ENCODE results near the gene SCIMP. TPM values are rescaled to one million over a fixed set of nuclear protein-coding genes. Genes with fewer than 3 reads are reported as not detected.
A peak's percentile ranks its signal among the peaks of the same experiment; 100 is the strongest.
"Not testable (repeated sequence)": the region's sequence is repeated elsewhere in the genome, so short reads cannot be mapped to it uniquely, and the experiment has no call there.

SCIMP gene
- total RNA-seq, 1 experiment from 2014 or later = not detected

DNA sequence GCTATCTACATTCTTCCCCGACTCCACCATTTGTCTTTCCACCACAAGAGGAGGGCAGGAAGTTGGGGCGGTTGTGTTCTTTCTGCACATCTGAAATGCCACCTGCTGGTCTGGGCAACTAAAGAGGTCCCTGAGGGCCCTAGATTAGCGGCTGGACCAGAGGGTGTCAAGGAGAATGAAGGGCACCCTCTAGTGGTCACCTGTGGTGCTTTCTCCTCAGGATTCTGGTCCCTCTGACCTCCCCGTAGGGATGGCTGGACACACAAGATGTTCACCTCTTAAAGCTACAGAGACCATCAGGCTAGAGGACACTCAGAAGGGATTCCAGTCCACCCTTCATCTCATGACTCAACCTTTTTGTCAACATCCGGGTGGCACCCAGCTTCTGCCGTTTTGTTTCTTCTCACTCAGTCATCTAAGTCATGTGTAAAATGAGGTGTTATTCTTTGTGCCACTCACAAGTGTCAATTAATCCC, 2.9 kb upstream of the SCIMP start:
- no peaks in the 10 kb centered on the region for H3K36me3 Mint-ChIP-seq (ENCODE audit: insufficient read depth, unreplicated experiment)
- no peaks in the 10 kb centered on the region for H3K9me3 Mint-ChIP-seq (ENCODE audit: unreplicated experiment)
- H3K27me3 Mint-ChIP-seq (ENCODE audit: insufficient read depth, unreplicated experiment) = no peaks in the 10 kb centered on the region
- ChIA-PET POLR2A (interaction anchor here (0.6 kb wide), 1 partner anchor 570 kb away, joined by 3 read pairs; no protein-coding TSS in a partner anchor), CTCF (interaction anchor here (0.7 to 1.7 kb wide), 3 partner anchors 9 to 130 kb away, joined by 3 to 6 read pairs (median 4); no protein-coding TSS in a partner anchor)
- BruUV-seq (replicated peaks) = no TSS peak
- TF ChIP-seq CTCF (IDR thresholded peaks at IDR 0.05; ENCODE audit: unreplicated experiment) = peak; percentile 54
- DNase-seq (ENCODE audit: unreplicated experiment) = peak; percentile 83
- H3K4me1 Mint-ChIP-seq (ENCODE audit: insufficient read depth, unreplicated experiment) = no peaks in the 10 kb centered on the region
- no peak overlapping the region for H3K27ac Mint-ChIP-seq (ENCODE audit: low read depth, unreplicated experiment)
- H3K4me3 Mint-ChIP-seq (ENCODE audit: unreplicated experiment) = no peak overlapping the region
- intact Hi-C loops (cut with micrococcal nuclease) = loop anchor here (5.0 kb wide), 1 partner anchor 200 kb away; the partner anchor contains the start of gene SLC52A1

DNA sequence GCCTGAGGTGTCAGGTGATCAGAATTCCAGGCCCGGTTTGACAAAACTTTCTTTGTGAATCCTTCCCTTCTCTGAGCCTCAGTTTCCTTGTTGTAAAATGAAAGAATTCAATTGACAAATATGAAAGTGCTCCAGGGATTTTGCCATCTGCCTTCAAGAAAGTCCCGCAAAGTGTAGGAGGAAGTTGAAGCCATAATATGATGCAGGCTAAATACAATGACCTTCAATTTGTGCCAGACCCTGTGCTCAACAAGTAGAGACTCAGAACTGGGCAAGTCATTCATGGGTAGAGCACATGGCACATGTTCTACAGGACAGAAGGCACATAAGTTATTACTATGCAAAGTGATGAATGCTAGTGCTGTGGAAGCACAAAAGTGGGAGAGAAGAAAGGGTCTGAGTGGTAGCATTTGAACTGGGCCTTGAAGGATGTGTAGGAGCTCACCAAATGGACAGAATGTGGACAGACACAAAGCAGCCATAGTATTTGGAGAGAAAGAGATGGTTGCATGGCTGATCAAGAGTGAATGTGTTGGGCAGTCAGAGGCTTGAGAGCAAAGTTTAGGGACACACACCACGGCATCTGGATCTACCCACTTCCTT, 2.4 kb upstream of the SCIMP start:
- CTCF ChIA-PET = interaction anchor here (0.6 to 1.7 kb wide), 3 partner anchors 9 to 74 kb away, joined by 4 to 6 read pairs (median 6); no protein-coding TSS in a partner anchor
- no peaks in the 10 kb centered on the region for H3K27me3 Mint-ChIP-seq (ENCODE audit: insufficient read depth, unreplicated experiment)
- H3K27ac Mint-ChIP-seq (ENCODE audit: low read depth, unreplicated experiment) = no peak overlapping the region
- no peak for DNase-seq (ENCODE audit: unreplicated experiment)
- intact Hi-C loops (cut with micrococcal nuclease) = loop anchor here (5.0 kb wide), 1 partner anchor 200 kb away; the partner anchor contains the start of gene SLC52A1
- no peaks in the 10 kb centered on the region for H3K4me1 Mint-ChIP-seq (ENCODE audit: insufficient read depth, unreplicated experiment)
- no peaks in the 10 kb centered on the region for H3K36me3 Mint-ChIP-seq (ENCODE audit: insufficient read depth, unreplicated experiment)
- H3K9me3 Mint-ChIP-seq (ENCODE audit: unreplicated experiment) = no peaks in the 10 kb centered on the region
- POLR2A ChIA-PET = interaction anchor here (0.6 kb wide), 1 partner anchor 570 kb away, joined by 3 read pairs; no protein-coding TSS in a partner anchor
- BruUV-seq (replicated peaks) = no TSS peak
- H3K4me3 Mint-ChIP-seq (ENCODE audit: unreplicated experiment) = no peak overlapping the region
- no peak for TF ChIP-seq CTCF (IDR thresholded peaks at IDR 0.05; ENCODE audit: unreplicated experiment)

GRCh38 chr17:5233492-5233891, 1.2 kb downstream of the SCIMP start:
- H3K9me3 Mint-ChIP-seq (ENCODE audit: unreplicated experiment); intact Hi-C loops (cut with micrococcal nuclease); H3K4me1 Mint-ChIP-seq (ENCODE audit: insufficient read depth, unreplicated experiment); H3K4me3 Mint-ChIP-seq (ENCODE audit: unreplicated experiment); POLR2A ChIA-PET; H3K27me3 Mint-ChIP-seq (ENCODE audit: insufficient read depth, unreplicated experiment); H3K27ac Mint-ChIP-seq (ENCODE audit: low read depth, unreplicated experiment); H3K36me3 Mint-ChIP-seq (ENCODE audit: insufficient read depth, unreplicated experiment); DNase-seq (ENCODE audit: unreplicated experiment); BruUV-seq (replicated peaks): not testable (repeated sequence)
- CTCF ChIA-PET = interaction anchor here (0.7 kb wide), 1 partner anchor 182 kb away, joined by 3 read pairs; no protein-coding TSS in a partner anchor

DNA sequence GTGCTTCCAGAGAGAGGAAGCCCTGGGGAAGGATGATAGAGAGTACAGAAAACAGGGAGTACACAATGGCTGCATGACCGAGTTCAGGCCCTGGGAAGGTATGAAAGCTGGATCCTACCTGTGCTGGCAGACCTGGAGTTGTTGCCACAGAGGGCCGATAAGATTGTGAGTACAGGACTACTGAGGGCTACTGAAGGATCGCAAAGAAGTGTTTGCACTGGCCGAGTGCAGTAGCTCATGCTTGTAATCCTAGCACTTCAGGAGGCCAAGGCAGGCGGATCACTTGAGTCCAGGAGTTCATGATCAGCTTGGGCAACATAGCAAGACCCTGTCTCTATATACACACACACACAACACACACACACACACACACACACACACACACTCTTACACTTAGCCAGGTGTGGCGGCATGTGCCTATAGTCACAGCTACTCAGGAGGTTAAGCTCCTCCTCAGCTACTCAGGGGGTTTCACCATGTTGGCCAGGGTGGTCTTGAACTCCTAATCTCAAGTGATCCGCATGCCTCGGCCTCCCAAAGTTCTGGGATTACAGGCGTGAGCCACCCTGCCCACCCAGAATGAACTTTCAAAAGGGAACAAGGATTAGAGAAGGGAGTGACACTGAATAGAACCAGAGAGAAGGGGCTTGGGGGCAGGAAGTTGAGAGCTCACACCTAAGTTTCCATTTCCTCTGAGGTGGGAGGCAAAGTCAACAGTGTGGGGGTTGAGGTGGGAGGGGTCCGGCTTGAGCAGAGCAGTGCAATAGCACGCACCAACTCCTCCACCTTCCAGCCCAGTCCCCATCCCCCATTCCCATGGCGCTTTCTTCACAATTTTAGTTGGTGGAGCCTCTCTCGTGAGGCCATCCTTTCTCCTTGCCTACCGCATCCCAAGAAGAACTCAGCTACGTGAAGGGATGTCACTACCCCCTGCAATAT, 7.5 kb downstream of the SCIMP start:
- POLR2A ChIA-PET = no interaction called here
- Mint-ChIP-seq H3K27ac (ENCODE audit: low read depth, unreplicated experiment) (no peak overlapping the region), H3K4me1 (ENCODE audit: insufficient read depth, unreplicated experiment) (no peaks in the 10 kb centered on the region), H3K27me3 (ENCODE audit: insufficient read depth, unreplicated experiment) (no peaks in the 10 kb centered on the region), H3K36me3 (ENCODE audit: insufficient read depth, unreplicated experiment) (no peaks in the 10 kb centered on the region), H3K9me3 (ENCODE audit: unreplicated experiment) (no peaks in the 10 kb centered on the region), H3K4me3 (ENCODE audit: unreplicated experiment) (no peak overlapping the region)
- intact Hi-C loops (cut with micrococcal nuclease) = no loop called here
- no peak for TF ChIP-seq CTCF (IDR thresholded peaks at IDR 0.05; ENCODE audit: unreplicated experiment)
- no TSS peak for BruUV-seq (replicated peaks)
- CTCF ChIA-PET = interaction anchor here (0.6 kb wide), 1 partner anchor 611 kb away, joined by 3 read pairs; no protein-coding TSS in a partner anchor
- DNase-seq (ENCODE audit: unreplicated experiment) = no peak
